Loucy (cell line): Measurements from ENCODE around the gene EPHB3.

Experiments used
- CTCF ChIP-seq: fragments of 200-600 bp; sonication (generic); conservative IDR thresholded peaks from 2 replicates; pipeline ENCODE4 v1.5.1; 2014; ENCODE audit warnings: mild to moderate bottlenecking, antibody characterized with exemption, low read length
- EZH2phosphoT487 ChIP-seq: fragments of 200-600 bp; IDR thresholded peaks from 2 replicates; pipeline ENCODE4 v1.6.1; 2018; ENCODE audit warnings: antibody characterized with exemption, mild to moderate bottlenecking, moderate library complexity, borderline replicate concordance

- TF ChIP-seq CTCF, result peak; percentile 93
- no peak for TF ChIP-seq EZH2phosphoT487
Observed at GRCh38 chr3:184540777-184541681, 20.6 kb upstream of the EPHB3 start.
